ENCODE results near the gene TMEM240.
A peak's percentile ranks its signal among the peaks of the same experiment; 100 is the strongest.
"Not testable (repeated sequence)": the region's sequence is repeated elsewhere in the genome, so short reads cannot be mapped to it uniquely, and the experiment has no call there.

TMEM240 gene

GRCh38 chr1:1556961-1557360 lies 16.5 kb upstream of the TMEM240 start:
- DNase-seq, result not testable (repeated sequence)

GRCh38 chr1:1556505-1556904 lies 16.1 kb upstream of the TMEM240 start:
- no peak for DNase-seq

GRCh38 chr1:1554926-1555915 lies 14.8 kb upstream of the TMEM240 start:
- peak; percentile 27 for DNase-seq

- DNase-seq, result no peak
These were observed 14.1 kb upstream of the TMEM240 start for GRCh38 chr1:1554550-1554925.

GRCh38 chr1:1553821-1554494 lies 13.5 kb upstream of the TMEM240 start:
- no peak for DNase-seq

- no peak for DNase-seq
These were observed 11.8 kb upstream of the TMEM240 start for GRCh38 chr1:1552263-1552639.

GRCh38 chr1:1551524-1552262 lies 11.3 kb upstream of the TMEM240 start:
- no peak for DNase-seq

GRCh38 chr1:1550591-1551432 lies 10.4 kb upstream of the TMEM240 start:
- peak; percentile 33 for DNase-seq

- no peak for DNase-seq
These were observed 9.7 kb upstream of the TMEM240 start for GRCh38 chr1:1550087-1550486.

- DNase-seq, result no peak
These were observed 8.2 kb upstream of the TMEM240 start for GRCh38 chr1:1548591-1548990.

- DNase-seq, result no peak
These were observed 7.1 kb upstream of the TMEM240 start for GRCh38 chr1:1547476-1547875.

- DNase-seq, result no peak
These were observed 6.6 kb upstream of the TMEM240 start for GRCh38 chr1:1547011-1547410.

GRCh38 chr1:1545946-1546737 lies 5.7 kb upstream of the TMEM240 start:
- DNase-seq, result no peak

- DNase-seq, result no peak
These were observed 4.1 kb upstream of the TMEM240 start for GRCh38 chr1:1544544-1544943.

- no peak for DNase-seq
These were observed 3.3 kb upstream of the TMEM240 start for GRCh38 chr1:1543706-1544099.

GRCh38 chr1:1542766-1543705 lies 2.6 kb upstream of the TMEM240 start:
- no peak for DNase-seq

- DNase-seq, result no peak
These were observed 1.7 kb upstream of the TMEM240 start for GRCh38 chr1:1541956-1542765.

GRCh38 chr1:1540818-1541628 lies 599 bp upstream of the TMEM240 start:
- no peak for DNase-seq

Measured in eye (tissue), 1 donor.